DND-41 (cell line): ENCODE data around the gene GALNT13.

Source experiments
- ATAC-seq: fragments of 200-7000 bp; cut with Tn5 transposase; 3 replicates; pipeline ENCODE4 v1.9.1; 2021; ENCODE audit warnings: low read depth; ENCODE audit not compliant: insufficient read depth
- DNase-seq: peaks from one replicate; pipeline ENCODE4 v3.0.0-alpha.2; 2020
- H2AFZ ChIP-seq: 2 replicates; pipeline ENCODE4 v1.6.0; 2012; ENCODE audit warnings: low read depth, low read length
- H3K27ac ChIP-seq: 2 replicates; pipeline ENCODE4 v1.5.1; 2012; ENCODE audit warnings: low read length, inconsistent platforms
- H3K27me3 ChIP-seq: fragments of 200-600 bp; sonication (generic); 2 replicates; pipeline ENCODE4 v1.6.0; 2012; ENCODE audit warnings: low read length, mild to moderate bottlenecking, inconsistent platforms; ENCODE audit not compliant: insufficient read depth, poor library complexity
- H3K36me3 ChIP-seq: 2 replicates; pipeline ENCODE4 v1.5.1; 2012; ENCODE audit warnings: low read length, inconsistent platforms; ENCODE audit not compliant: insufficient read depth
- H3K4me1 ChIP-seq: 2 replicates; pipeline ENCODE4 v1.5.1; 2012; ENCODE audit warnings: mild to moderate bottlenecking, low read length; ENCODE audit not compliant: insufficient read depth
- H3K4me2 ChIP-seq: 2 replicates; pipeline ENCODE4 v1.6.0; 2012; ENCODE audit warnings: mild to moderate bottlenecking, moderate library complexity, low read length, inconsistent platforms; ENCODE audit not compliant: insufficient read depth
- H3K4me3 ChIP-seq, 2 experiments: fragments of 200-600 bp in 1 of 2; shearing (Covaris generic) in 1 of 2; 2 replicates each; pipeline ENCODE4 v1.5.1; 2012 to 2016; ENCODE audit warnings: inconsistent platforms in 2 of 2, low read length in 2 of 2, mild to moderate bottlenecking in 2 of 2, low read depth in 1 of 2, moderate library complexity in 1 of 2
- H3K79me2 ChIP-seq: 2 replicates; pipeline ENCODE4 v1.6.0; 2012; ENCODE audit warnings: low read length, inconsistent platforms; ENCODE audit not compliant: insufficient read depth
- H3K9ac ChIP-seq: 2 replicates; pipeline ENCODE4 v1.6.0; 2012; ENCODE audit warnings: low read depth, mild to moderate bottlenecking, inconsistent platforms, low read length, moderate library complexity
- H3K9me3 ChIP-seq: 2 replicates; pipeline ENCODE4 v1.5.1; 2012; ENCODE audit warnings: low read length, moderate library complexity, mild to moderate bottlenecking, inconsistent platforms; ENCODE audit not compliant: insufficient read depth, severe bottlenecking
- H4K20me1 ChIP-seq: 2 replicates; pipeline ENCODE4 v1.6.0; 2012; ENCODE audit warnings: low read length; ENCODE audit not compliant: insufficient read depth
- CTCF ChIP-seq: IDR thresholded peaks from 2 replicates; pipeline ENCODE4 v1.5.1; 2012; ENCODE audit warnings: borderline replicate concordance, low read length, moderate library complexity, mild to moderate bottlenecking; ENCODE audit not compliant: poor library complexity, severe bottlenecking; ENCODE audit errors: extremely low read depth
- EZH2 ChIP-seq: IDR thresholded peaks from 3 replicates; pipeline ENCODE4 v1.6.1; 2012; ENCODE audit warnings: borderline replicate concordance, low read depth, mild to moderate bottlenecking, moderate library complexity, low read length, inconsistent platforms; ENCODE audit not compliant: severe bottlenecking

The GALNT13 gene

GRCh38 chr2:154267983-154268382 is 396.3 kb downstream of the GALNT13 start:
- H3K9ac ChIP-seq: no peak overlapping the region
- no peaks in the 10 kb centered on the region for H4K20me1 ChIP-seq
- H3K4me2 ChIP-seq: no peak overlapping the region
- no peak overlapping the region for H3K27ac ChIP-seq
- H3K79me2 ChIP-seq: no peaks in the 10 kb centered on the region
- H2AFZ ChIP-seq: no peak overlapping the region
- TF ChIP-seq CTCF: no peak
- TF ChIP-seq EZH2: no peak
- no peaks in the 10 kb centered on the region for H3K4me1 ChIP-seq
- H3K9me3 ChIP-seq: no peaks in the 10 kb centered on the region
- DNase-seq (no peak), ATAC-seq (no peak)
- H3K27me3 ChIP-seq: no peaks in the 10 kb centered on the region
- H3K4me3 ChIP-seq: no peak overlapping the region
- no peaks in the 10 kb centered on the region for H3K36me3 ChIP-seq

GRCh38 chr2:154280543-154280942 is 408.8 kb downstream of the GALNT13 start:
- Histone ChIP-seq H3K9ac (no peak overlapping the region), H3K79me2 (no peaks in the 10 kb centered on the region), H4K20me1 (no peaks in the 10 kb centered on the region), H3K4me2 (no peak overlapping the region), H3K27ac (no peak overlapping the region), H3K4me3 (no peak overlapping the region), H3K36me3 (no peaks in the 10 kb centered on the region), H3K4me1 (no peaks in the 10 kb centered on the region), H3K27me3 (no peaks in the 10 kb centered on the region), H2AFZ (no peak overlapping the region), H3K9me3 (peaks cover 2% of the 10 kb centered on the region)
- ATAC-seq: no peak
- TF ChIP-seq CTCF: no peak
- no peak for TF ChIP-seq EZH2
- DNase-seq: no peak

GRCh38 chr2:154289870-154290269 is 418.1 kb downstream of the GALNT13 start:
- DNase-seq (no peak), ATAC-seq (no peak)
- Histone ChIP-seq H3K27me3 (no peaks in the 10 kb centered on the region), H3K79me2 (no peaks in the 10 kb centered on the region), H2AFZ (no peak overlapping the region), H3K9me3 (peaks cover 9% of the 10 kb centered on the region), H3K4me3 (no peak overlapping the region), H3K4me2 (no peak overlapping the region), H4K20me1 (no peaks in the 10 kb centered on the region), H3K36me3 (no peaks in the 10 kb centered on the region), H3K9ac (no peak overlapping the region), H3K27ac (no peak overlapping the region), H3K4me1 (no peaks in the 10 kb centered on the region)
- TF ChIP-seq CTCF: no peak
- TF ChIP-seq EZH2: no peak

GRCh38 chr2:154291511-154291910 is 419.8 kb downstream of the GALNT13 start:
- H3K27ac ChIP-seq: no peak overlapping the region
- no peaks in the 10 kb centered on the region for H3K4me1 ChIP-seq
- H3K4me3 ChIP-seq: no peak overlapping the region
- H3K9me3 ChIP-seq: peaks cover 9% of the 10 kb centered on the region
- no peak overlapping the region for H2AFZ ChIP-seq
- H3K9ac ChIP-seq: no peak overlapping the region
- H3K4me2 ChIP-seq: no peak overlapping the region
- TF ChIP-seq CTCF (no peak), EZH2 (no peak)
- no peaks in the 10 kb centered on the region for H3K79me2 ChIP-seq
- H3K36me3 ChIP-seq: no peaks in the 10 kb centered on the region
- ATAC-seq (no peak), DNase-seq (no peak)
- no peaks in the 10 kb centered on the region for H3K27me3 ChIP-seq
- no peaks in the 10 kb centered on the region for H4K20me1 ChIP-seq
